Measurements from ENCODE around the gene C9orf78.

The C9orf78 gene

DNA sequence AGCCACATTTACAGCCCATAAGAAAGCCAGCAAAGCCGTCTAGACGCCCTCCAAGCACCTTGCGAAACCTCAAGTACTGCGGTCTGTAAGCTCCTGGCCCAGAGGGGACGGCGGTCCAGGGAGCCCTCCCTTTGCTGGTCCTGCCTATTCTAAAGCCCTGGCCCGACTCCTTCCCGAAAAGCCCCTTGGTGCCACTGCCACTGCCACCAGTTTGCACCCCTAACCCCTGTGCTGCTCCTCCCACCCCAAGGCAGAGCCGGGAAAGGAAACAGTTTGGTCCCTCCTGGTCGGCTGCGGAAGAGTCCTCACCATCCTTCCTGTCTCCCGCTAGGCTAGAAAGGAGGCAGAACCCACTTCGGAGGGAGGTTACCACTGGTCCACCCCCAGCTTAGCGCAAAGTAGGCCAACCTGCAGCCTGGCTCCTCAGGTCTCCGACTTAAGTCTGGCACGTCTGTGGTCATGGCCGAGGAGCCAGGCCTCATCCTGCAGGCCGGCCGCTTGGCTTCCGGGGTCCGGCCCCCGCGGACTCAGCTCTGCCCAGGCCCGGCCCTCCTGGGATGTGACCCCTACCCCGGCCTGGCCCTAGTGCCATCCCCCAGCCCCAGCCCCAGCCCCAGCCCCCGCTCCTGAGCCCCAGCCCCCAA lies 12.1 kb downstream of the C9orf78 start:
- TF ChIP-seq, protein P1, sequence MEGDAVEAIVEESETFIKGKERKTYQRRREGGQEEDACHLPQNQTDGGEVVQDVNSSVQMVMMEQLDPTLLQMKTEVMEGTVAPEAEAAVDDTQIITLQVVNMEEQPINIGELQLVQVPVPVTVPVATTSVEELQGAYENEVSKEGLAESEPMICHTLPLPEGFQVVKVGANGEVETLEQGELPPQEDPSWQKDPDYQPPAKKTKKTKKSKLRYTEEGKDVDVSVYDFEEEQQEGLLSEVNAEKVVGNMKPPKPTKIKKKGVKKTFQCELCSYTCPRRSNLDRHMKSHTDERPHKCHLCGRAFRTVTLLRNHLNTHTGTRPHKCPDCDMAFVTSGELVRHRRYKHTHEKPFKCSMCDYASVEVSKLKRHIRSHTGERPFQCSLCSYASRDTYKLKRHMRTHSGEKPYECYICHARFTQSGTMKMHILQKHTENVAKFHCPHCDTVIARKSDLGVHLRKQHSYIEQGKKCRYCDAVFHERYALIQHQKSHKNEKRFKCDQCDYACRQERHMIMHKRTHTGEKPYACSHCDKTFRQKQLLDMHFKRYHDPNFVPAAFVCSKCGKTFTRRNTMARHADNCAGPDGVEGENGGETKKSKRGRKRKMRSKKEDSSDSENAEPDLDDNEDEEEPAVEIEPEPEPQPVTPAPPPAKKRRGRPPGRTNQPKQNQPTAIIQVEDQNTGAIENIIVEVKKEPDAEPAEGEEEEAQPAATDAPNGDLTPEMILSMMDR (IDR thresholded peaks at IDR 0.05; ENCODE audit: low read length, missing control alignments) = no peak
- peak overlapping the region; percentile 78 for H3K4me3 ChIP-seq (replicated peaks; ENCODE audit: low read depth, low read length)
- peak; percentile 37 for DNase-seq (ENCODE audit: low read depth)

DNA sequence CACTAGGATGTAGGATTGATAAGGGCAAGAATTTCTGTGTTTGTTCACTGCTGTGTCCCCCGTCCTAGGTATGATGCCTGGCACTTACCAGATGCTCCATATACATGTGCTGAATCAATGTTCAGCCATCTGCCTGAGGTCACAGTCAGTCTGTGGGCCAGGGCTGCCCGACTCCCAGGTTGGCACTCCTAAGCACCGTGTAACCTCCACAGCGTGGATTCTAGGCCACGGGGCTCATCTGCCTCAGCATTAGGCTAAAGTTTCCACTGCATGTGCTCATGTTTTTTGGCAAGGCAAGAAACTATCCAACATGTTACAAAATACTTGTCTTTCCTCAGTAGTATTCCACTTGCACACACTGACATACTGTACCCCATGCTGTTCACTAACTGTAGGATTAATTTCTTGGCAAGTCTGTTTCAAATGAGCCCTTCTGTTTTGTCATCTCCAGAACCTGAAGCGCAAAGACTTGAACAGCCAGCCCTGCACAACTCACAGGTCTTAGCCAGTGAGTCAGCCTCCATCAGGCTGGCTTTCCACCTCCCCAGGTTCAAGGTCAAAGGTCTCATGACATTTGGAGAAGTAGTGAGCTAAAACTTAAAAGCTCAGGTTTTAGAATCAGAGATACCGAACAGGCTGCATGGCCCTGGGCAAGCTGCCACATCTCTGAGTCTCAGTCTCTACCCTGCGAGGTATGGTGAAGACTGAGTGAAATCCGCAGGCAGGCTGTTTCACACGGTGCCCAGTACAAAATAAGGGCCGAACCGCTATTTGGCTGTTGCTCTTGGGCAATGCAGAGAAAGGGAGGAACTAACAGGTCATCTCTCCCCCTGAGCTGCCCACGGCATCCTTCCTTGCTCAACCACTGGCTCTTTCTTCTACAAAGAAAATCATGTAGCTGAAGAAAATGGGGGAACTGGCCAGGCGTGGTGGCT lies 18.3 kb downstream of the C9orf78 start:
- TF ChIP-seq, protein P1 (IDR thresholded peaks at IDR 0.05; ENCODE audit: low read length, missing control alignments) = no peak
- no peak overlapping the region for H3K4me3 ChIP-seq (replicated peaks; ENCODE audit: low read depth, low read length)
- no peak for DNase-seq (ENCODE audit: low read depth)

DNA sequence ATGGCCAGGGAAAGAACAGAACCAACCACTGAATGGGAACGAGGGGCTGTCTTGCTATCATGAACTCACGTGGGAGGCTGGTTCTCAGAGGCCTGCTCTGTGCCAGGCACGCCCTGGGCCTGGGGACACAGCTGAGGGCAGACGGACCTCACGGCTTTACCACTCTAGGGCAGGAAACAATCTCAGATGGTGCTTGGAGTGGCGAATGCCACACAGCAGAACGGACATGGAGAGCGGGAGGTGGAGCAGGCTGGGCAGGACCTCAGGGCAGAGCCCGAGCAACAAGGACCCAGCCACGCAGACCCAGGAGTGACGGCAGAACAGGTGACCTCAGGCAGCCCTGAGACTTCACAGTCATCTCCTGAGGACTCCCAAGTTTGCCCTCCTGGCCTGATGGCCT lies 19.8 kb downstream of the C9orf78 start:
- no peak overlapping the region for H3K4me3 ChIP-seq (replicated peaks; ENCODE audit: low read depth, low read length)

DNA sequence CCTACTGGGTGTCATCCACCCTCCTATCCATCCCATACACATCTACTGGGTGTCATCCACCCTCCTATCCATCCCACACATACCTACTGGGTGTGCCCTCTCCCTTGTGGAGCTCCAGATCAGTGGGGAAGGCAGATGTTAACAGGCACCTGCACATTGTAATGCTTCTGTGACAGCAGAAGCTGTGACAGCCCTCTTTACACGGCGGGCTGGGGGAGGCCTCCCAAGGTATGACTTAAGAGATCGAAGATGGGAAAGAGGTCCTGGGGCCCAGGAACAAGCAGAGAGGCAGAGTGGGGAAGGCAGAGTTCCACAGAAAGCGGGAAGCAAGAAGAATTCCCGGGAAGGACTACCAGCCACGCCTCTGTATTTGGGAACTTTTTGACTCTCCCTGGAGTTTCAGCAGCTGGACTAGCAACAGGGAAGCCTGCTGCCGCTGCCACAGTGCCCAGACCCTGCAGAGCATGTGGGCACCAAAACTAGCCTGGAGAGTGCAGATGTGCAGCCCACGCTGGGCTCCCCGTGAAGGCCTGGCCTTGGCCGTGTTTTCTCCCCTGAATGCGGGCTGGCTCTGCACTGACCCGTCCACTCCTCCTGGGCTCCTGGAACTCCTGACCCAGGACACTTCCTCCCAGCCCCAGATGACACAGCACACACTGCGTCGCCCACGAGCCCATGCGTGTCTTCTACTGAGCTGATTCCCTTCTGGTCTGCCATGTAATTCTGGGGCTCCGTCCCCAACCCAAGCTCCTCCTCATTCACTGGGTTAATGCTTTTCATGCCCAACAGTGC lies 20.4 kb downstream of the C9orf78 start:
- TF ChIP-seq, protein P1 (IDR thresholded peaks at IDR 0.05; ENCODE audit: low read length, missing control alignments) = no peak
- DNase-seq (ENCODE audit: low read depth) = no peak
- H3K4me3 ChIP-seq (replicated peaks; ENCODE audit: low read depth, low read length) = no peak overlapping the region

More for the DNA sequence above, 19.8 kb downstream of the C9orf78 start:
- TF ChIP-seq, protein P1 (IDR thresholded peaks at IDR 0.05; ENCODE audit: low read length, missing control alignments) = no peak
- no peak for DNase-seq (ENCODE audit: low read depth)

DNA sequence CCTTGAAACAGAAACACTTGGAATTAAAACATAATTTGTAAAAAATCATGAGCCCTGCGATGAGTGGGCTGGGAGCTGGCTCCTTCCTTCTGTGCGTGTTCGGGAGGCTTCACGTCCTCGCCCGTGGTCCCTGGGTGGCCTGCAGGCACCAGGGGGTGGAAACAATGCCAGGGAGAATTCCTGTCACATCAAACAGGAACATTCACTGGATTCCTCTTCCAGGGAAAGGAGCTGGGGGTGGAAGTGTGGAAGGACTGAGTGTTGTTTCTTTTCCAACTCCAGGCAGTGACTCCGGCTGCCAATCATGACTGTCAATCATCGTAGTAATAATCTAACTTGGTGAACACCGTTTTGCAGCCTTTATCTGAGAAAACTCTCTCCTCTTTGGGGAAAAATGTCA lies 21.4 kb downstream of the C9orf78 start:
- TF ChIP-seq, protein P1 (IDR thresholded peaks at IDR 0.05; ENCODE audit: low read length, missing control alignments) = no peak
- no peak for DNase-seq (ENCODE audit: low read depth)
- no peak overlapping the region for H3K4me3 ChIP-seq (replicated peaks; ENCODE audit: low read depth, low read length)

DNA sequence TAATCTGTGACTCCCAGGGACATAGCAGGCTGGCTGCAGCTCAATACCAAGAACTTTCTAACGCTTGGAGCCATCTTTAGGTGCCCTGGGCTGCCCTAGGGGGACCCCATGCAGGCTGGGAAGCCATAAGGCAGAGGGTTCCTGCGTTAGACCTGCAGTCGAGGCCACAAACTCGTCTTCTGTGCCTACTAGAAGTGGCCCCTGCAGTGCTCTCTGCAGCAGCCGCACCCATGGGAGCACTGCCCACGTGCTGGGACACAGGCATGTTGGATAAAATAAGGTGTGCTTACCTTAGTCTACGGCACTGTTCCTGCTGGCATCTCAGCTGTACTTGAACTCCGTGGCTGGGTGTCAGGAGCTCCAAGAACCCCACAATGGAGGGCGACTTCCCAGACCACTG lies 22.7 kb downstream of the C9orf78 start:
- DNase-seq (ENCODE audit: low read depth) = no peak
- TF ChIP-seq, protein P1 (IDR thresholded peaks at IDR 0.05; ENCODE audit: low read length, missing control alignments) = no peak
- no peak overlapping the region for H3K4me3 ChIP-seq (replicated peaks; ENCODE audit: low read depth, low read length)

Data from fibroblast of pulmonary artery (primary cell).